Measurements from ENCODE around the gene RNASE2. TPM values are rescaled to one million over a fixed set of nuclear protein-coding genes. Genes with fewer than 3 reads are reported as not detected.

Gene RNASE2
- total and polyA plus RNA-seq, 2 donors (not counting 3 experiments of a cell fraction or from before 2014, with no cell fraction given) = not detected

- intact Hi-C loops (cut with micrococcal nuclease) = loop anchor here (10.0 kb wide), 1 partner anchor 194 kb away; the partner anchor contains the start of gene RNASE6
- H3K4me2 ChIP-seq (ENCODE audit: insufficient read depth, low read length) = no peak overlapping the region
- POLR2A ChIA-PET = no interaction called here
- dilution Hi-C loops (cut with MboI; ENCODE audit: extremely low pct_ligation_motif_present, low sequenced_read_pairs) = no loop called here
- no peak for FAIRE-seq
- H3K27ac ChIP-seq (ENCODE audit: insufficient read depth, low read depth, low read length) = no peak overlapping the region
- no TSS peak for BruUV-seq (replicated peaks)
- DNase-seq (ENCODE audit: low read depth, low spot score) = no peak
- H3K79me2 ChIP-seq (ENCODE audit: control insufficient read depth, insufficient read depth, low read length) = no peaks in the 10 kb centered on the region
- H3K4me3 ChIP-seq (replicated peaks in 1 of 3; ENCODE audit: insufficient read depth in 1 of 3, low read depth in 1 of 3, low read length in 3 of 3) = no peak overlapping the region
- H3K27me3 ChIP-seq (ENCODE audit: control insufficient read depth in 2 of 2, insufficient read depth in 2 of 2, low read length in 2 of 2) = no peaks in the 10 kb centered on the region
- peaks cover 12% of the 10 kb centered on the region for H3K4me1 ChIP-seq (ENCODE audit: control insufficient read depth, extremely low read depth, insufficient read depth, low read length)
- H2AFZ ChIP-seq (ENCODE audit: low read depth, low read length) = no peak overlapping the region
- no peaks in the 10 kb centered on the region for H3K9me1 ChIP-seq (replicated peaks; ENCODE audit: control insufficient read depth, extremely low read depth, insufficient read depth, low read length)
- CTCF ChIA-PET = no interaction called here
- H3K9ac ChIP-seq (replicated peaks; ENCODE audit: extremely low read depth, insufficient read depth, low read length) = no peak overlapping the region
- H3K36me3 ChIP-seq (ENCODE audit: control insufficient read depth in 2 of 2, extremely low read depth in 1 of 2, insufficient read depth in 2 of 2, low read length in 2 of 2) = no peaks in the 10 kb centered on the region
- H3K9me3 ChIP-seq (replicated peaks; ENCODE audit: control insufficient read depth, insufficient read depth, low read length) = no peaks in the 10 kb centered on the region
- TF ChIP-seq CTCF (IDR thresholded peaks at IDR 0.05; ENCODE audit: extremely low read depth in 1 of 2, insufficient read depth in 1 of 2, low read depth in 1 of 2, low read length in 2 of 2) = no peak
- TF ChIP-seq, protein P1, sequence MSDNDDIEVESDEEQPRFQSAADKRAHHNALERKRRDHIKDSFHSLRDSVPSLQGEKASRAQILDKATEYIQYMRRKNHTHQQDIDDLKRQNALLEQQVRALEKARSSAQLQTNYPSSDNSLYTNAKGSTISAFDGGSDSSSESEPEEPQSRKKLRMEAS (IDR thresholded peaks at IDR 0.05; ENCODE audit: insufficient read depth, insufficient read length) = no peak
- TF ChIP-seq GATA2 (IDR thresholded peaks at IDR 0.05; ENCODE audit: insufficient read depth, insufficient read length, low read depth, low read length) = no peak
- TF ChIP-seq POLR2AphosphoS5 (IDR thresholded peaks at IDR 0.05; ENCODE audit: insufficient read depth, low read depth, low read length) = no peak
- no peak for TF ChIP-seq JUN (IDR thresholded peaks at IDR 0.05; ENCODE audit: borderline replicate concordance, insufficient read depth, insufficient read length, low read depth)
- TF ChIP-seq EZH2 (IDR thresholded peaks at IDR 0.05; ENCODE audit: borderline replicate concordance, low read depth, low read length, severe bottlenecking) = no peak
- TF ChIP-seq POLR2A (IDR thresholded peaks at IDR 0.05; ENCODE audit: low read depth, low read length) = no peak
- TF ChIP-seq MYC (IDR thresholded peaks at IDR 0.05; ENCODE audit: low read depth, low read length) = no peak
- no peak for TF ChIP-seq FOS (IDR thresholded peaks at IDR 0.05; ENCODE audit: borderline replicate concordance, insufficient read depth, low read length)
- H4K20me1 ChIP-seq (replicated peaks; ENCODE audit: control insufficient read depth, extremely low read depth, insufficient read depth, low read length) = no peaks in the 10 kb centered on the region
Observed at GRCh38 chr14:20978687-20979086, 23.4 kb downstream of the RNASE2 start.
